Right ventricle myocardium inferior (tissue), 1 donor: Measurements from ENCODE around the gene NINJ1. TPM values are rescaled to one million over a fixed set of nuclear protein-coding genes. Genes with fewer than 3 reads are reported as not detected.

Source experiments
- ATAC-seq: fragments of 200-7000 bp; cut with Tn5 transposase; one replicate; pipeline ENCODE4 v1.9.1; 2020; ENCODE audit warnings: mild to moderate bottlenecking, moderate library complexity
- DNase-seq: peaks from one replicate; pipeline ENCODE4 v3.0.0; 2021; ENCODE audit errors: missing footprints
- intact Hi-C: fragments of 100-400 bp; cut with DNase I; formaldehyde crosslinking; loops from one replicate; pipeline ENCODE4 v1.11.0; 2022
- total RNA-seq: library from RNA; stranded (reverse); fragmentation: NEBNext Ultra II Directional; extraction: Animal tissue kit (Norgen Biotek cat#: 25700); gene quantifications from one replicate; pipeline ENCODE4 v1.2.1, GENCODE V29; 2021
- donor health status: DM: no; HTN: yes; CAD: no; lungs with severe emphysema.

NINJ1 gene
- total RNA-seq, 1 donor from 2014 or later: 55.5 TPM

DNA sequence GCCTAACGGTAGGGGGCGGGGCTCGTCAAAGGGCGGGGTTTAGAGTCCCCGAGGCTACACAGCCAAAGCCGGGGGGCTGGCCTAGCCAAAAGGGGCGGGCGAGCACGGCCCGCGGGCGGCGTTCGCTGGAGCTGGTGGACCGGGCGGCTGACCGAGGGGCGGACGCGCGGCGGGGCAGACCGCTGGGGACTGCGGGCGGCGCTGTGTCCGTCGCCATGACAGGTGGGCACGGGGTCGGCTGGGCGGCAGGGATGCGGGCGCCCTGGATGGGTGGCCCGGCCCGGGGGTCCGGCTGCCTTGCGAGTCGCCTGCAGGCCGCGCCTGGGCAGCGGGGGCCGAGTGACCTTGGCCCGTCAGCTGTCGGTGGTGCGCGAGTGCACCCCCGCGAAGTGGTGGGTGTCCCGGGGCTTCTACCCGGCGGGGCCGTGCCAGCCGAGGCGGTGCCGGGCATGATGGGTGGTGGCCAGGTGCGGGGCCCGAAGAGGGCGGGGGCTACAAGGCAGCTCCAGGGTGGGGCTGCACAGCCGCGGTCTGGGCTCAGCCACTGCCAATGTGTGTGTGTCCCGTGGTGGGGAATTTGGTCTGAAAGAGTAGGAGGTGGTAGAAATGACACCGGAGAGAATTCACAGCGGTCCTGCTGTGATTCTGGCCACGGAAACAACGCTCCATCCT lies 37.8 kb downstream of the NINJ1 start, which contains the start of gene CARD19:
TSS of gene CARD19 (plus strand) at position 87 of the 672 bp plus-strand sequence. CDS start at position 216, 129 bp downstream.
- no peak for DNase-seq

DNA sequence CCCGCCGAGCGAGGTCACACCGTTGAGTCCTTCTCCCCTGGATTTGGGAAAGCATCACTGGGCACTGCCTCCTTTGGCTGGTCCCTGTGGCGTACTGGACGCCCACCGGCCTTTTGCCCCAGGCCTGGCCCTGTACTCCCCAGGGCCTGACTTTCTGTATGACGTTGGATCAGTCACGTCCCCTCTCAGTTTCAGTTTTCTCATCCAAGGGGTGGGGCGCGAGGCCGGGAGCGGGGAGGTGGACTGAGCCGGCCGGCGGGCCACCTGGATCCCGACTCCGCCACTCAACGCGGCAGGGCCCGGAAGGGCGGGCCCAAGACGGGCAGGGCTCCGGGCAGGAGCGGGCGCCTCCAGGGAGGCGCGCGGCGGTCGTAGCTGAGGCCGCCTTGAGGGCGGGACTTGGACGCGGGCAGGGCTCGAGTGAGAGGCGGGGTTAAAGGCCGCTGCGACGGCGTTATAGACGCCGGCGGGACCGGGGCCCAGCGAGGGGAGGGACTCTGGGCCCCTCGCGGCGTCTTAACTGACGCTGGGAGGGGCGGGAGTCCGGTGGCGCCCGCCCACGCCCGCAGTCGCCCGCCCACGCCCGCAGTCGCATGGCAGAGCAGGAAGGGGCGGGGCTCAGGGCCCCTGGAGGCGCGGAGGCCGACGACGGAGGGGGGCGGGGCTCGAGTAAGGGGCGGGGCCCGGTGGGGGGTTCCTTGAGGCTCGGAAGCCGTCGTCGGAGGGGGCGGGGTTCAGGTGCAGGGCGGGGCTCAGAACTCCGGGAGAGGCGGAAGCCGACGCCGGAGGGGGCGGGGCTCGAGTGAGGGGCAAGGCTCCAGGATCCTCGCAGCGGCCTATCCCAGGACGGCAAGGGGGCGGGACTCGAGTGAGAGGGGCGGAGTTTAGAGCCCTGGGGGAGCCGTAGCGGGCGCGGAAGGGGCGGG lies 38.6 kb downstream of the NINJ1 start:
- ATAC-seq (peak; percentile 91), DNase-seq (peak; percentile 100)
- intact Hi-C loops: loop anchor here (2.0 to 5.0 kb wide), 2 partner anchors 37 to 357 kb away; partner anchors contain the start of genes FAM120AOS and NINJ1

More for the DNA sequence above, 37.8 kb downstream of the NINJ1 start, which contains the start of gene CARD19:
- no peak for ATAC-seq
- intact Hi-C loops: loop anchor here (2.0 to 5.0 kb wide), 2 partner anchors 36 to 357 kb away; partner anchors contain the start of genes FAM120AOS and NINJ1

DNA sequence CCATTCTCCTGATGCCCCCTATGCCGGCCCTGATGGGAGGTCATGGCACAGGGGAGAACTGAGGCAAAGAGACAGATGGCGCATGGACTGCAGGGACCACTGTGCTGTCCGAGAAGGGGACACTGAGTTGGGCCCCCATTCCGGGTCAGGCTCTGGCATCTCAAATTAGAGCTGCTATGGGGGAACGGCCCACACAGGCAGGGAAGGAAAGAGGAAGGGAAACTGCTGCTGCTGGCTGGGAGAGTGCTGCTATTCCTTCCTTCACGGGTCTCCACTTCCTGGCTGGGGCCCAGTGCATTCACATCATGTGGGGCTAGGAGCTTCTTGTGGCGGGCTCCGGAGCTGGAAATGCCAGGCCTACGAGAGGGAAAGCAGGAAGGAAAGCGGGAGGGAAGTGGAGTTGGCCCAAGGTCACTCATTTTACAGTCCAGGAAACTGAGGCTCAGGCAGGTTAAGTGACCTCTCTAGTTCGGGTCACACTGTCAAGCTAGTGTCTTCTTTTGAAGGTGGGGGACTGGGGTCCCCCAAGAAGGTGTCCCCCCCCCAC lies 39.3 kb downstream of the NINJ1 start:
- DNase-seq (peak; percentile 86), ATAC-seq (no peak)
- intact Hi-C loops: loop anchor here (5.0 kb wide), 1 partner anchor 38 kb away; the partner anchor contains the start of gene NINJ1

DNA sequence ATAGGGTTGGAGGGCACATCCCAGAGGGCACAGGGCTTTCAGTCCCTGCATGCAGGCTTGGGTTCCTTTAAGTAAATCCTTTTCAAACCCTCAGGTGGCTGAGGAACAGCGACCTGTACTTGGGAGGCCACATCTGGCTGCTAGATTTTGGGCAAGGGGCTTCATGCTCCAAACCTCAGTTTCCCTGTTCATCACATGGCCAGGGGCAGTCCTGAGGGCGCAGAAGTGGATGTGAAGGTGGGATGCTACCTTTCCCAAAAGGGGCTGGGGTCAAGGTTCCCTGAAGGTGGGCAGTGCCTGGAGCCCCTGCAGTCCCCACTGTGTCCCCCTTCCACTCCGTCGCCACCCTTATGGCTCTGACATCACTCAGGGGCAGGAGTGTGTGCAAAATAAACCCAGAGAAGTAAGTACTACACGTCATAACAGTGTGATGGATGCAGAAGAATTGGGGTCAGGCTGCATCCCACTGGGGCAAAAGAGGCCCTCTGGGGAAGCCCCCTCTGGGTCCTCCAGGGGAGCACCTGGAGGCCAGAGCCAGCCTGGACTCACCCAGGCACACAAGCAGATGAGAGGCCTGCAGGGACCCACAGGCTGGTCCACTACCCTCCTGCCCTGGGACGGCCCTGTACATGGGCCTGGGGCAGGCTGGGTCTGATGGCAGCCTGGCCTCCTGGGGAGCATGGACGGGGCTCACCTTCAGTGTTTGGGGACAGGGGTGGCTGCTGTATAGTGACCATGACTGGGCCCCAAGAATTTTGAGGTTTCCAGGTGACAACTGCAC lies 40.0 kb downstream of the NINJ1 start:
- ATAC-seq (no peak), DNase-seq (peak; percentile 62)
- intact Hi-C loops: no loop called here

DNA sequence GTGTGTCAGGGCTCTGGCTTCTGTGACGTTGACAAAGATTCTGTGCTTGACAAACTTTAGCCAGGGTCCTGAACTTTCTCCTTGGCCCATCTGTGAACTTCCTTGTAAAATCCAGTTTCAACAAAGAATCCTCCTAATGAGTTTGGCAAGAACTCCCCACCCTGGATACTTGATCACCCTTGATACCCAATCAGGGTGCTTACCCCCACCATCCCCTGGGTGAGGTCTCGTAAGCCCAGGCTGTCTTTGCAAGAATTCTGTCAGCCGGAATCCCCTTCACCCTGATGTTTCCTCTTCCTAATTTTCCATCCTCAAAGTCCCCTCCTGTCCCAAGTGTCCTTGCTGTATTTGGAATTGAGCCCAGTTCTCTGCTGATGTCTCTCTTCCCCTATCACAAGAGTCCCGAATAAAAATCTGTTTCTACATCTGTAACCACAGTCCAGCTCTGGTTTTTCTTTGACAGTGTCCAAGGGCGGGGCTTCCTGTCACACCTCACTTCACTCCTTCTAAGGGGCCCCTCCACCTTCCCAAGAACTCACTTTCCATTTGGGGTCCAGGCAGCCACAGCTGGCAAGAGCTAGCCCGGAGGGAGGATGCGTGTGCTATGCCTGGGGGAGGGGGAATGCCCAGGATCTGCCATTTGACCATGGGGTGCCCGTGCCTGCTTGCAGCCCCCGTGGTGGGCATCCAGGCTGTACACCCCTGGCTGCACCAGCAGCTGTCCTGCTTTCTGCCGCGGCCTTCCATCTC lies 40.7 kb downstream of the NINJ1 start:
- DNase-seq: peak; percentile 26
- intact Hi-C loops: no loop called here
- no peak for ATAC-seq

DNA sequence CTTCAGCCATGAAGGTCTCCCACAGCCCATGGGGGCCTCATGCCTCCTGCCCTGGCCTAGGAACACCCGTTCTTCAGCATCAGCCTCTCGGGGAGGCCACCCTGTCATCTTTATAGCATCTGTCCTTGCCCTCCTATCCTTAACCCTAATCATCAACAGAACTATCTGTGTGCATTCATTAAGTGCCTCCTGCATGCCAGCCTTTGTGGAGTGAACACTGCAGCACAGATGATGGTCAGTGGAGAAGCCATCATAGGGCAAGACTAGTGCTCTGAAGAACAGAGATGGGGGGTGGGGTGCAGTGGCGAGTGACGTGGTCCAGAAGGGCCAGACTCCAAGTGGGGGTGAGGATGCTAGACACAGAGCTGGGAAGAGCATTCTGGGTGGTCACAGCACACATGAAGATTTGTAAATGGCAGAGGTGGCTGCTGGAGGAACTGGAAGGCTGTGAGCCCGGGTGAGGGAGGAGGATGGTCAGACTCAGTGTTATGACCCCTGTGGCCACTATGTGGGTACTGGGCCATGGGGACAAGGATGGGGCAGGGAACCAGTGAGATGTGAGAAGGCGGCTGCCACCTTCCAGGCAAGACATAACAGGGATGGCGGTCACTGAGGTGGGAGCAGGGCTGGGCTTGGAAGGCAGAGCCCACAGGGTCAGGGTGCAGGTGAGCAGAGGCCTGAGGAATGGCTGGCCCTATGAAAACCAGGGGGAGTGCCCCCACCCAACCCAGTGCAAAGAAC lies 41.6 kb downstream of the NINJ1 start:
- intact Hi-C loops: no loop called here

DNA sequence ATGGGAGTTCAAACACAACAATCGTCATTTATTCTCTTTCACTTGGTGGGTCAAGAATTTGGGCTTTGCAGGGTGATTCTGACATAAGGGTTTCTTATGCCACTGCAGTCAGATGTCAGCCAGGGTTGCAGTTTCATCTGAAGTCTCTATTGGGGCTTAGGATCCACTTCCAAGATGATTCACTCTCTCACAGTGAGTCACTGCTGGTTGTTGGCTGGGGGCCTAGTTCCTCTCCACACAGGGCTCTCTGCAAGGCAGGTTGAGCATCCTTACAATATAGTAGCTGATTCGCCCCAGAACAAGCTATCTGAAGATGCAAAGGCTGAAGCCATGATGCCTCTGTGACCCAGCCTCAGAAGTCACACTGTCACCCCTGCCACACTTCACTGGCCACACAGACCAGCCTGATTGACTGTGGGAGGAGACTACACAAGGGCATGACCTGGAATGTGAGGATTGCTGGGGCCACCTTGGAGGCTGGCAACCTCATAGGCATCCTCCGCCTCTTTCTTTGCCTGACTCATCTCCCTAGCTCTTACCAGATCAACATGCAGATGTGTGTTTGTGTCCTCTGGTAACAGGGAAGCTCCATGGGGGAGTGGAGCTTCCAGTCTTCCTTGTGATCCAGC lies 42.5 kb downstream of the NINJ1 start:
- DNase-seq (no peak), ATAC-seq (no peak)
- intact Hi-C loops: no loop called here

More for the DNA sequence above, 41.6 kb downstream of the NINJ1 start:
- no peak for DNase-seq
- ATAC-seq: no peak

DNA sequence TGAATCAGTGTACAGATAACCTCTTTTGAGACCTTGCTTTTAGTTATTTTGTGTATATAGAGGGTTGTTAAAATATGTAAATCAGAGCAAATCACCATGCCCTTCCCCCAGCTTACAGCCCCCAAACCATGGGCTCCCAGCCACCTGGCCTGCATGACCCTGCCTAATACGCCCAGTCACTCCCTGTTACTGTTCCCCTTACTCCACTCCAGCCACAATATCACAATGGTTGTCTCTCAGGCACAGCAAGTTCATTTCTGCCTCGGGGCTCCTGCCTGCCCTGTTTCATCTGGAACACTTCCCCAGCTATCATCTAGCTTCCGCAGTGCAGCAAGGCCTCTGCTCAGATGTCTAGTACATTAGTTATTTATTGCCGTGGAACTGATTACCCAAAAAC lies 43.0 kb downstream of the NINJ1 start:
- intact Hi-C loops: no loop called here
- DNase-seq: peak; percentile 15
- no peak for ATAC-seq

DNA sequence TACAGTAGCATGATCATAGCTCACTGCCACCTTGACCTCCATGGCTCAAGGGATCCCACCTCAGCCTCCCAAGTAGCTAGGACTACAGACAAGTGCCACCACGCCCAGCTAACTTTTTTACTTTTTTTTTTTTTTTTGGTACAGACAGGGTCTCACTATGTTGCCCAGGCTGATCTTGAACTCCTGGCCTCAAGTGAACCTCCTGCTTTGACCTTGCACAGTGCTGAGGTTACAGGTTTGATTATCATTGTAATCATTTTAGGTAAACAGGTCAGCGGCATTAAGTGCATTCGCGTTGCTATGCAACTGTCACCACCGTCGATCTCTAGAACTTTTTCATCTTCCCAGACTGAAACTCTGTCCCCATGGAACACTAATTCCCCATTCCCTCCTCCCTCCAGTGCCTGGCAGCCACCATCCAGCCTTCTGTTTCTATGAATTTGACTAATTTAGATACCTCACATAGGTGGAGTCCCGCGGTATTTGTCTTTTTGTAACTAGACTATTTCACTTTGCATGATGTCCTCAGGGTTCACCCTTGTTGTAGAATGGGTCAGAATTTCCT lies 43.9 kb downstream of the NINJ1 start:
- intact Hi-C loops: no loop called here
- DNase-seq (no peak), ATAC-seq (no peak)

DNA sequence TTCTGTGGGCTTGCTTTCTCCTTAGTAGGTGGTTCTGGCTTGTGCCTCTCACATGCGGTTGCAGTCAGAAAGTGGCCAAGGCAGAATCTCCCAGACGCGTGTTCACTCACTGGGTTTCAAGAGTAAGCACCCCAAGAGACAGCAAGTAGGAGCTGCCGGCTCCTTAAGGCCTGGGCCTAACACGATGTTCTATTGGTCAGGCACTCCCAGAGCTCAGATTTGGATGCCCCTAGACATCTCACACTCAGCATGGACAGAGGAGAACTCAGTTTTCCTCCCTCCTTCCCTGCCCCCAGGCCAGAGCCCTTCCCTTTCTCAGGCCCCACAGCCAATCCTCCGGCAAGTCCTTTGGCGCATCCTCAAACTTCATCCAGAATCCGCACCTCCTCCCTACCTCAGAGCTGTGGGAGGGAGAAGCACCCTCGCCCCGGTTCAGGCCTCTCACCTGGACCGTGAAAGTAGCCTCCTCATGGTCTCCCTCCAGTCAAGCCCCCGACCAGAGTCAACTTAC lies 44.5 kb downstream of the NINJ1 start:
- DNase-seq (peak; percentile 25), ATAC-seq (no peak)
- intact Hi-C loops: no loop called here

DNA sequence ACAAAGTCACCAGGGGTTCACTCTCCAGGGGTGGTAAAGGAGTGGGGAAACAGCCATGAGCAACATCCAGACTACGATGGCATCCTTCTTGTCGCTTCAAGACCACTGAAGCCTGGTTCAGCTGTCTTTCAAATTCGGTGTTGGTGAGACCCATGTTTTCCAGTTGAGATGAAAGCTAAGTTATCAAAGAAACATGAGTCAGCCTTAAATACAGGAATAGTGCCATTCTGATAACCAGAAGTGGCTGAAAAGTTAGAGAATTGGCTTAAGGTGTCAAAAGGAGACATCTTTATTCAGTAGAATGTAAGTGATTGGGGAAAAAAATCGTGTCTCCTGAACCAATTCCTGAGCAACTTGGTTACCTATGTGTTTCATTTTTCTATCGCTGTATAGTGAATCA lies 45.0 kb downstream of the NINJ1 start:
- ATAC-seq (no peak), DNase-seq (no peak)
- intact Hi-C loops: no loop called here

DNA sequence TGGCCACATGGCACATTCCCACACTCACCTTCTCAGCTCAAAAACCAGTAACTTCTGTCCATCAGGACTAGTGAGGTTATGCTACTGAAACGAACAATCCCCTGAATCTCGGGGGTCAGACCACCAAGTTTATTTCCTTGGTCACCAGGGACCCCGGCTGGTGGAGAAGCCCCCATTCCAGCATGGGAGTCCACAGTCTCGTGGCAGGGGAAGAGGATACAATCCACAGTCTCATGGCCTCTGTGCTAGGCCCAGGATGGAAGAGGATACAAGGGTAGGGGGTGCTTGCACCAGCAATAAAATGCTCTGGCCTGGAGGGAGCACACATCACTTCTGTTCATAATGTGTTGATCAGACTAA lies 45.4 kb downstream of the NINJ1 start:
- ATAC-seq (no peak), DNase-seq (peak; percentile 3)
- intact Hi-C loops: no loop called here

DNA sequence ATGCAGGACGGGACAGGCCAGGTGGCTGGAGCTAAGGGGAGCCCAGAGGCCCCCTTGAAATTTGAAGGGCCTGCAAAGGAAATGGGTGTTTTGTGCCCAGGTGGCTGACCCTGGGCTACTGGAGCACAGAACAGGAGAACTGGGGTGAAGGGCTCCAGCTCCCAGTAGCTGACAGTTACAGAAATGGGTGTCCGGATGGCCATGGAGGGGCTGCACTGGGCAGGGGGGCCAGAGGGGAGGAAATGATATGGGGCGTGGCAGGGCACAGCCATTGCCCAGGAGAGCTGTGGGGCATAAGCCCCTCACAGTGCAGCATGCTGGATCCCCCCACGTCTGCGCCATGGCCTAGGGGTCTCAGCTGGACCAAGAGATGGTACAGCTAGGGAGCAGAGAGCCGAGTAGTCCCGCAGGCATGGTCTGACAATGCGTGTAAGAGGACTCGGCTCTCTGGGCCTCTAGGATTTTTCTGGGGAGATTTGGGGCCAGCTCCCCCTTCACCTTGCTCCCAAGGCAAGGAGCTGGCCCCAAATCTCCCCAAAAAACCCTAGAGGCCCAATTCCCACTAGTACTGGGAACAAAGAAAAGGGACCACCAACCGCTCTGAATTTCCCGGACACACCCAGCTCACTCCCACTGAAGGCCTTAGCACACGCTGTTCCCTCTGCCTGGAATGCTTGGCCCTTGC lies 45.9 kb downstream of the NINJ1 start:
- peak; percentile 23 for DNase-seq
- ATAC-seq: no peak
- intact Hi-C loops: no loop called here

DNA sequence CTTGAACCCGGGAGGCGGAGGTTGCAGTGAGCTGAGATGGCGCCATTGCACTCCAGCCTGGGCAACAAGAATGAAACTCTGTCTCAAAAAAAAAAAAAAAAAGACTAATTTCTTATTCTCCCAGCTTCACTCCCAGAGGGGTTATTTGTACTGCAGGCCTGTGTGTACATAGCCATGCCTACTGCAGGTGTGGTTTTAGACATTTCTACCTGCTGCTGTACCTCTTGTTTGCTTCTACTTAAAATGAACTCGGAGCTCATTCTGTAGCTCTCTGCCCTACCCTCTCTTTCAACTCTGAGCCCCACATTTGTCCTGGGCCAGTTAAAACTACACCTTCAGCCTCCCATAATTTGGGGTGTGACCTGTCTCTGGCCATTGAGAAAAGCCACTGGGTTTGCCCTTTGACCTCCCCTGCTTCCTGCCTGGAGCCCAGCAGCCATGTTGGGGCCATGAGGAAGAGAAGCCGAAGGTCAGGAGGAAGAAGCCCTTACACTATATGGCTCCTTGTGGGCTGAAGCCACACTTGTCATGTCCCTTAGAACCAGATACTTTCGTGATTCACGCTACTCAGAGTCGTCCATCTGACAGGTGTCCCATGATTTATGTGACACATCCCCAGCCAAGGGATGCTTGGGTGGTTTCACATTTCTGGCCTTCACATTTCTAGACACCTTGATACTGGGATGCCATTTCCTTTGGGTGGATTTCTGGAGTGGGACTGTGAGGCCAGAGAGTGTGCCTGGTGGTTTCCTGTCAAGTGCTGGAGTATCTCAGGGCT lies 47.4 kb downstream of the NINJ1 start:
- intact Hi-C loops: no loop called here
- ATAC-seq (no peak), DNase-seq (peak; percentile 3)

DNA sequence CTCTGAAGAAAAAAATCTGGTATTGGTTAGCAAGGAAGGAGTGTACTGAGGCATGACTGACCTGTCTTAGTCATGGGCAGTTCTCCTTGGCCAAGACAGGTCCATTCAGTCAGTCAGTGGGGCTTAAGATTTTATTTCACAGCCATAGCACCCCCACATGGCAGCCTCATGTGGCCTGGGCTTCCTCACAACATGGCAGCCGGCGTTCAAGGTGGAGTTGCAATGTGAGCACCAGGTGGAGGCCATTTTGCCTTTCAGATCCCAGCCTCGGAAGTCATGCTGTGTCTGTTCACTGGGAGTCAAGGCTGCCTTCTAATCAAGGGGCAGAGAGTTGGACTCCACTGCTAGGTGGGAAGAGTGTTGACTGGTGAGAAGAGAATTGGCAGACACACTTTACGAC lies 48.4 kb downstream of the NINJ1 start:
- intact Hi-C loops: no loop called here
- ATAC-seq (no peak), DNase-seq (no peak)
